Activated CD4-positive, alpha-beta memory T cell treated with anti-CD3 and anti-CD28 coated beads, Interleukin-2, amount 10 ng/mL, durations not matched to agents 7 days and 5 days (primary cell): ENCODE measurements around the gene ZKSCAN2. TPM values are rescaled to one million over a fixed set of nuclear protein-coding genes. Genes with fewer than 3 reads are reported as not detected.
A peak's percentile ranks its signal among the peaks of the same experiment; 100 is the strongest.

ENCODE experiments used
- CTCF ChIA-PET: fragments of 350-600 bp; sonication (Branson Sonifier 250); formaldehyde crosslinking; loops from one replicate; lab custom pipeline; 2021; ENCODE audit warnings: antibody characterized with exemption, inconsistent platforms; lab: Charles Lee
- POLR2A ChIA-PET: fragments of 350-600 bp; sonication (Branson Sonifier 250); formaldehyde crosslinking; loops from one replicate; lab custom pipeline; 2021; ENCODE audit warnings: antibody characterized with exemption; lab: Charles Lee
- DNase-seq: peaks from one replicate; pipeline ENCODE4 v3.0.0-alpha.2; 2020
- H3K27ac Mint-ChIP-seq: one replicate; pipeline ENCODE4 v1.8.0; 2021; ENCODE audit warnings: mild to moderate bottlenecking, mixed read lengths
- H3K27me3 Mint-ChIP-seq: one replicate; pipeline ENCODE4 v1.8.0; 2021; ENCODE audit warnings: mixed read lengths
- H3K36me3 Mint-ChIP-seq: one replicate; pipeline ENCODE4 v1.8.0; 2021; ENCODE audit warnings: low read depth, mixed read lengths
- H3K4me1 Mint-ChIP-seq: one replicate; pipeline ENCODE4 v1.8.0; 2021; ENCODE audit warnings: mixed read lengths
- H3K4me3 Mint-ChIP-seq: one replicate; pipeline ENCODE4 v1.8.0; 2021; ENCODE audit warnings: mild to moderate bottlenecking, mixed read lengths
- H3K9me3 Mint-ChIP-seq: one replicate; pipeline ENCODE4 v1.8.0; 2021; ENCODE audit warnings: mixed read lengths
- total RNA-seq, 2 experiments: library from RNA; stranded (reverse); gene quantifications; one replicate each; pipeline ENCODE4 v1.2.3, GENCODE V29; 2021

Gene ZKSCAN2
- total RNA-seq, 2 experiments from 2014 or later, result 4.1 to 4.3 TPM

GRCh38 chr16:25260416-25260815 lies 2.8 kb upstream of the ZKSCAN2 start:
- H3K36me3 Mint-ChIP-seq, result peaks cover 54% of the 10 kb centered on the region
- H3K27me3 Mint-ChIP-seq, result no peaks in the 10 kb centered on the region
- no peak for DNase-seq
- POLR2A ChIA-PET, result no interaction called here
- CTCF ChIA-PET, result interaction anchor here (1.1 to 3.7 kb wide), 3 partner anchors 16 to 36 kb away, joined by 3 to 18 read pairs (median 8); no protein-coding TSS in a partner anchor
- no peak overlapping the region for H3K27ac Mint-ChIP-seq
- H3K4me1 Mint-ChIP-seq, result peaks cover 51% of the 10 kb centered on the region
- no peaks in the 10 kb centered on the region for H3K9me3 Mint-ChIP-seq
- H3K4me3 Mint-ChIP-seq, result no peak overlapping the region

GRCh38 chr16:25258861-25259179 lies 1.2 kb upstream of the ZKSCAN2 start:
- Mint-ChIP-seq H3K36me3 (peaks cover 45% of the 10 kb centered on the region), H3K9me3 (no peaks in the 10 kb centered on the region), H3K4me3 (peak overlapping the region; percentile 90), H3K27me3 (no peaks in the 10 kb centered on the region), H3K27ac (peak overlapping the region; percentile 91), H3K4me1 (peaks cover 54% of the 10 kb centered on the region)
- ChIA-PET CTCF (interaction anchor here (0.6 to 1.5 kb wide), 3 partner anchors 16 to 358 kb away, joined by 3 to 8 read pairs (median 3); no protein-coding TSS in a partner anchor), POLR2A (interaction anchor here (0.7 to 3.0 kb wide), 5 partner anchors 9 to 210 kb away, joined by 3 to 19 read pairs (median 7); partner anchors contain the start of gene LCMT1)
- DNase-seq, result peak; percentile 20

- peak overlapping the region; percentile 90 for H3K4me3 Mint-ChIP-seq
- ChIA-PET POLR2A (interaction anchor here (0.7 to 3.0 kb wide), 5 partner anchors 9 to 209 kb away, joined by 3 to 19 read pairs (median 7); partner anchors contain the start of gene LCMT1), CTCF (interaction anchor here (0.6 to 1.5 kb wide), 3 partner anchors 16 to 357 kb away, joined by 3 to 8 read pairs (median 3); no protein-coding TSS in a partner anchor)
- H3K4me1 Mint-ChIP-seq, result peaks cover 58% of the 10 kb centered on the region
- H3K36me3 Mint-ChIP-seq, result peaks cover 43% of the 10 kb centered on the region
- H3K27ac Mint-ChIP-seq, result peak overlapping the region; percentile 91
- peak; percentile 81 for DNase-seq
- H3K9me3 Mint-ChIP-seq, result no peaks in the 10 kb centered on the region
- no peaks in the 10 kb centered on the region for H3K27me3 Mint-ChIP-seq
Observed at GRCh38 chr16:25257956-25258860, 563 bp upstream of the ZKSCAN2 start.

GRCh38 chr16:25256695-25257469 lies 763 bp downstream of the ZKSCAN2 start:
- Mint-ChIP-seq H3K4me1 (peaks cover 67% of the 10 kb centered on the region), H3K27ac (peak overlapping the region; percentile 93), H3K9me3 (no peaks in the 10 kb centered on the region), H3K27me3 (no peaks in the 10 kb centered on the region), H3K4me3 (peak overlapping the region; percentile 90), H3K36me3 (peaks cover 35% of the 10 kb centered on the region)
- CTCF ChIA-PET, result interaction anchor here (1.2 kb wide), 1 partner anchor 23 kb away, joined by 5 read pairs; no protein-coding TSS in a partner anchor
- DNase-seq, result no peak
- POLR2A ChIA-PET, result interaction anchor here (0.7 to 3.0 kb wide), 2 partner anchors 146 to 511 kb away, joined by 4 to 16 read pairs; partner anchors contain the start of gene LCMT1

GRCh38 chr16:25253322-25253721 lies 4.3 kb downstream of the ZKSCAN2 start:
- CTCF ChIA-PET, result interaction anchor here (2.0 kb wide), 1 partner anchor 20 kb away, joined by 7 read pairs; no protein-coding TSS in a partner anchor
- POLR2A ChIA-PET, result no interaction called here
- H3K27me3 Mint-ChIP-seq, result no peaks in the 10 kb centered on the region
- no peaks in the 10 kb centered on the region for H3K9me3 Mint-ChIP-seq
- H3K4me1 Mint-ChIP-seq, result peaks cover 39% of the 10 kb centered on the region
- H3K36me3 Mint-ChIP-seq, result peaks cover 24% of the 10 kb centered on the region
- DNase-seq, result no peak
- no peak overlapping the region for H3K27ac Mint-ChIP-seq
- H3K4me3 Mint-ChIP-seq, result no peak overlapping the region

- Mint-ChIP-seq H3K36me3 (peaks cover 40% of the 10 kb centered on the region), H3K4me1 (peaks cover 20% of the 10 kb centered on the region), H3K27ac (no peak overlapping the region), H3K4me3 (no peak overlapping the region), H3K9me3 (peaks cover 6% of the 10 kb centered on the region), H3K27me3 (no peaks in the 10 kb centered on the region)
- CTCF ChIA-PET, result no interaction called here
- DNase-seq, result no peak
- POLR2A ChIA-PET, result no interaction called here
Observed at GRCh38 chr16:25250467-25250866, 7.2 kb downstream of the ZKSCAN2 start.

- peaks cover 5% of the 10 kb centered on the region for H3K4me1 Mint-ChIP-seq
- no peak overlapping the region for H3K27ac Mint-ChIP-seq
- no peaks in the 10 kb centered on the region for H3K36me3 Mint-ChIP-seq
- POLR2A ChIA-PET, result no interaction called here
- H3K27me3 Mint-ChIP-seq, result peaks cover 1% of the 10 kb centered on the region
- H3K4me3 Mint-ChIP-seq, result no peak overlapping the region
- H3K9me3 Mint-ChIP-seq, result no peaks in the 10 kb centered on the region
- no peak for DNase-seq
- CTCF ChIA-PET, result interaction anchor here (0.8 kb wide), 1 partner anchor 11 kb away, joined by 5 read pairs; no protein-coding TSS in a partner anchor
Observed at GRCh38 chr16:25235991-25236390, 21.7 kb downstream of the ZKSCAN2 start.

GRCh38 chr16:25228372-25228771 lies 29.3 kb downstream of the ZKSCAN2 start:
- Mint-ChIP-seq H3K9me3 (no peaks in the 10 kb centered on the region), H3K4me1 (peaks cover 2% of the 10 kb centered on the region), H3K27ac (no peak overlapping the region), H3K36me3 (no peaks in the 10 kb centered on the region), H3K27me3 (peaks cover 3% of the 10 kb centered on the region), H3K4me3 (no peak overlapping the region)
- CTCF ChIA-PET, result interaction anchor here (0.5 to 1.4 kb wide), 2 partner anchors 15 to 168 kb away, joined by 3 read pairs; no protein-coding TSS in a partner anchor
- DNase-seq, result no peak
- POLR2A ChIA-PET, result no interaction called here

- no peak for DNase-seq
- no peaks in the 10 kb centered on the region for H3K9me3 Mint-ChIP-seq
- no peaks in the 10 kb centered on the region for H3K27me3 Mint-ChIP-seq
- H3K4me3 Mint-ChIP-seq, result no peak overlapping the region
- ChIA-PET POLR2A (interaction anchor here (1.3 kb wide), 1 partner anchor 192 kb away, joined by 3 read pairs; no protein-coding TSS in a partner anchor), CTCF (interaction anchor here (0.6 to 5.9 kb wide), 47 partner anchors 9 to 1396 kb away, joined by 3 to 63 read pairs (median 6); partner anchors contain the start of genes ARHGAP17 and LCMT1)
- no peaks in the 10 kb centered on the region for H3K4me1 Mint-ChIP-seq
- H3K27ac Mint-ChIP-seq, result no peak overlapping the region
- H3K36me3 Mint-ChIP-seq, result no peaks in the 10 kb centered on the region
Observed at GRCh38 chr16:25224731-25225319, 32.8 kb downstream of the ZKSCAN2 start.

- ChIA-PET POLR2A (interaction anchor here (1.0 to 1.3 kb wide), 2 partner anchors 157 to 191 kb away, joined by 3 read pairs; no protein-coding TSS in a partner anchor), CTCF (interaction anchor here (0.8 to 5.9 kb wide), 8 partner anchors 9 to 318 kb away, joined by 3 to 63 read pairs (median 14); partner anchors contain the start of gene LCMT1)
- Mint-ChIP-seq H3K9me3 (no peaks in the 10 kb centered on the region), H3K27me3 (no peaks in the 10 kb centered on the region), H3K36me3 (no peaks in the 10 kb centered on the region), H3K4me1 (no peaks in the 10 kb centered on the region), H3K27ac (no peak overlapping the region), H3K4me3 (no peak overlapping the region)
- no peak for DNase-seq
Observed at GRCh38 chr16:25223964-25224363, 33.7 kb downstream of the ZKSCAN2 start.

- Mint-ChIP-seq H3K4me3 (no peak overlapping the region), H3K4me1 (no peaks in the 10 kb centered on the region), H3K27me3 (no peaks in the 10 kb centered on the region), H3K27ac (no peak overlapping the region), H3K9me3 (no peaks in the 10 kb centered on the region), H3K36me3 (no peaks in the 10 kb centered on the region)
- CTCF ChIA-PET, result interaction anchor here (1.1 to 5.9 kb wide), 5 partner anchors 11 to 278 kb away, joined by 3 to 63 read pairs (median 18); no protein-coding TSS in a partner anchor
- no peak for DNase-seq
- POLR2A ChIA-PET, result interaction anchor here (1.0 kb wide), 1 partner anchor 156 kb away, joined by 3 read pairs; no protein-coding TSS in a partner anchor
Observed at GRCh38 chr16:25222959-25223358, 34.7 kb downstream of the ZKSCAN2 start.
